ENCODE data around the gene MVD. TPM values are rescaled to one million over a fixed set of nuclear protein-coding genes. Genes with fewer than 3 reads are reported as not detected.
A peak's percentile ranks its signal among the peaks of the same experiment; 100 is the strongest.
"Not testable (repeated sequence)": the region's sequence is repeated elsewhere in the genome, so short reads cannot be mapped to it uniquely, and the experiment has no call there.

The MVD gene
- total RNA-seq, 1 donor from 2014 or later, result 102 TPM

DNA sequence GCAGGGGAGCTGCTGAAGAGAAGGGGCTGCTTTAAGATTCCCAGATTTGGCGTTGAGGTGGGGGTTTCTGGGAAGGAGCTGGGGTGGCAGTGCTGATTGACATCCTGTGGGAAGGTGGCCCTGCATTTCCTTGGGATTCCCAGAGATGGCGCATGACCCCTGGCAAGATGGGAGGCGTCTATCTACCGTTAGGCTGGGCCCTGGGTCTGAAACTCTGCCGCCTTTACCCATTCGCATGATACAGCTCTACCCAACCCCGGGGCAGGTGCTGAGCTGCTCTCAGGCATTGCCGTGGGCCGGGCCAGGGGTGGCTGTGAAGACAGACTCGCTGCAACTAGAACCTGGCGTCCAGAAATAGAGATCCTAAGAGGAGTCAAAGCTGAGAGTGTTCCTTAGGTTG lies 9.9 kb upstream of the MVD start:
- TF ChIP-seq, protein P1, sequence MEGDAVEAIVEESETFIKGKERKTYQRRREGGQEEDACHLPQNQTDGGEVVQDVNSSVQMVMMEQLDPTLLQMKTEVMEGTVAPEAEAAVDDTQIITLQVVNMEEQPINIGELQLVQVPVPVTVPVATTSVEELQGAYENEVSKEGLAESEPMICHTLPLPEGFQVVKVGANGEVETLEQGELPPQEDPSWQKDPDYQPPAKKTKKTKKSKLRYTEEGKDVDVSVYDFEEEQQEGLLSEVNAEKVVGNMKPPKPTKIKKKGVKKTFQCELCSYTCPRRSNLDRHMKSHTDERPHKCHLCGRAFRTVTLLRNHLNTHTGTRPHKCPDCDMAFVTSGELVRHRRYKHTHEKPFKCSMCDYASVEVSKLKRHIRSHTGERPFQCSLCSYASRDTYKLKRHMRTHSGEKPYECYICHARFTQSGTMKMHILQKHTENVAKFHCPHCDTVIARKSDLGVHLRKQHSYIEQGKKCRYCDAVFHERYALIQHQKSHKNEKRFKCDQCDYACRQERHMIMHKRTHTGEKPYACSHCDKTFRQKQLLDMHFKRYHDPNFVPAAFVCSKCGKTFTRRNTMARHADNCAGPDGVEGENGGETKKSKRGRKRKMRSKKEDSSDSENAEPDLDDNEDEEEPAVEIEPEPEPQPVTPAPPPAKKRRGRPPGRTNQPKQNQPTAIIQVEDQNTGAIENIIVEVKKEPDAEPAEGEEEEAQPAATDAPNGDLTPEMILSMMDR (IDR thresholded peaks at IDR 0.05; ENCODE audit: insufficient read depth, low read length, poor library complexity, severe bottlenecking), result peak; percentile 44
- Histone ChIP-seq H3K36me3 (ENCODE audit: control insufficient read depth, insufficient read depth, low read length) (no peaks in the 10 kb centered on the region), H3K4me3 (ENCODE audit: low read depth, low read length) (no peak overlapping the region), H3K27me3 (ENCODE audit: control insufficient read depth, insufficient read depth, low read length) (peaks cover under 1% of the 10 kb centered on the region)
- DNase-seq (ENCODE audit: low read depth), result no peak

DNA sequence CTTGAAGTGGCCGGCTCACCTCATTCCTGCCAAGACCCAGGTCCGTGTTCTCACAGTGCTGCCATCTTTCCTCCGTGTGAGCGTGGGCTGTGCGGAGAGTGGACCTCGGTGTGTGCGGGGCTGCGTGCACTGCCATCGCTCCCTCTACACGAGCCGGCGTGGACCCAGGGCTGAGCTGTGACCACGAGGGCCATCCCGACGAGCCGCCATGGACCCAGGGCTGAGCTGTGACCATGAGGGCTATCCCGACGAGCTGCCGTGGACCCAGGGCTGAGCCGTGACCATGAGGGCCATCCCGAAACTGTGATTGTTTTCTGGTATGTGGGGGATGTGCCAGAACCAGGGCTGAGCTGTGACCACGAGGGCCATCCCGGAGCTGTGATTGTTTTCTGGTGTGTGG lies 8.9 kb upstream of the MVD start:
- TF ChIP-seq, protein P1 (IDR thresholded peaks at IDR 0.05; ENCODE audit: insufficient read depth, low read length, poor library complexity, severe bottlenecking), result no peak
- no peaks in the 10 kb centered on the region for H3K27me3 ChIP-seq (ENCODE audit: control insufficient read depth, insufficient read depth, low read length)
- no peaks in the 10 kb centered on the region for H3K36me3 ChIP-seq (ENCODE audit: control insufficient read depth, insufficient read depth, low read length)

DNA sequence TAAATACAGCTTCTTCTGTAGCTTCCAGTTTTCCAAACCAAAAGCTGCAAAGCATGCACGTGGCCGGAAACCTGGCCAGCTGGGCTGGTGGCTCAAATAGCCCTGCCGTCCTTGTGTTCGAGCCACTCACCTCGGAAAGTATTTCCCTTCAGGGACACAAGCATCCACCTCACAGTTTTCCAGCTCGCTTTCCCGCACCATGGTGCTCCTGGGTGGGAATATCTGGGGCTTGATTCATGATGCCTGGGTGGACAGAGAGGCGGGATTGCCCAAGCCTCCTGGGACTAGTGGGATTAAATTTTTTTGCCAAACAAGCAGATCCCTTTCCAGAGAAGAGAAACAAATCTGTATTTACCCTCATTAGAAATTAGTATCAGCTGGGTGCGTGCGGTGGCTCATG lies 7.1 kb upstream of the MVD start:
- H3K4me3 ChIP-seq (ENCODE audit: low read depth, low read length), result no peak overlapping the region
- TF ChIP-seq, protein P1 (IDR thresholded peaks at IDR 0.05; ENCODE audit: insufficient read depth, low read length, poor library complexity, severe bottlenecking), result no peak
- DNase-seq (ENCODE audit: low read depth), result no peak
- H3K27me3 ChIP-seq (ENCODE audit: control insufficient read depth, insufficient read depth, low read length), result no peaks in the 10 kb centered on the region
- no peaks in the 10 kb centered on the region for H3K36me3 ChIP-seq (ENCODE audit: control insufficient read depth, insufficient read depth, low read length)

More for the DNA sequence above, 8.9 kb upstream of the MVD start:
- DNase-seq (ENCODE audit: low read depth), result no peak
- H3K4me3 ChIP-seq (ENCODE audit: low read depth, low read length), result no peak overlapping the region

DNA sequence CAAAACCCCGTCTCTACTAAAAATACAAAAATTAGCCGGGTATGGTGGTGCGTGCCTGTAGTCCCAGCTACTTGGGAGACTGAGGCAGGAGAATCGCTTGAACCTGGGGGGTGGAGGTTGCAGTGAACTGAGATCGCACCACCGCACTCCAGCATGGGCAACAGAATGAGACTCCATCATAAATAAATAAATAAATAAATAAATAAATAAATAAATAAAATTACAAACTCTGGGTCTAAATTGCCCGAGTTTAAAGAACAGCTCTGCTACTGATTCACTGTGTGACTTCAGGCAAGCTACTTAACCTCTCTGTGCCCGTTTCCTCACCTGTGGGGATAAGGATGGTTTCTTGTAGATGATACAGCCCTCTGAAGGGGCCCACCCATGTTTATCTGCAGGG lies 6.6 kb upstream of the MVD start:
- not testable (repeated sequence) for H3K4me3 ChIP-seq (ENCODE audit: low read depth, low read length); DNase-seq (ENCODE audit: low read depth); H3K36me3 ChIP-seq (ENCODE audit: control insufficient read depth, insufficient read depth, low read length); H3K27me3 ChIP-seq (ENCODE audit: control insufficient read depth, insufficient read depth, low read length)

DNA sequence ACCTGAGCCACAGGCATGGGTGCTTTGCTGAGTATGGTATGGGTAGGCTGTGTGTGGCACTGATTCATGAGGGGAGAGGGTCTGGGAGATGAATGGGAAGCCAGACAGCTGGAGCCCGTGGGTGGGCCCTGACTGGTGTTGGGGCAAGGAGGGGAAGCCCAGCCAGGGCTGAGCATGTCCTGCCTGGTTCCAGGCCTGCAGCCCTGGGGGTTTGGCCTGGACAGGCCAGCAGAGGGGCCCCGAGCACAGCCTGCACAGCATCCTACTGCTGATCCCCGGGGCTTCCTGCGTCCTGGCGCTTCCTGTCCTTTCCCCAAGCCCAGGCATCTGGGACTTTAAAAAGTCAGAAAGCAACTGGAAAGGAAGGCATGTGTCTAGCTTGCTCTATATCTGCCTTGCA lies 4.6 kb upstream of the MVD start:
- TF ChIP-seq, protein P1 (IDR thresholded peaks at IDR 0.05; ENCODE audit: insufficient read depth, low read length, poor library complexity, severe bottlenecking), result no peak
- no peak overlapping the region for H3K4me3 ChIP-seq (ENCODE audit: low read depth, low read length)
- H3K27me3 ChIP-seq (ENCODE audit: control insufficient read depth, insufficient read depth, low read length), result no peaks in the 10 kb centered on the region
- DNase-seq (ENCODE audit: low read depth), result no peak
- H3K36me3 ChIP-seq (ENCODE audit: control insufficient read depth, insufficient read depth, low read length), result no peaks in the 10 kb centered on the region

DNA sequence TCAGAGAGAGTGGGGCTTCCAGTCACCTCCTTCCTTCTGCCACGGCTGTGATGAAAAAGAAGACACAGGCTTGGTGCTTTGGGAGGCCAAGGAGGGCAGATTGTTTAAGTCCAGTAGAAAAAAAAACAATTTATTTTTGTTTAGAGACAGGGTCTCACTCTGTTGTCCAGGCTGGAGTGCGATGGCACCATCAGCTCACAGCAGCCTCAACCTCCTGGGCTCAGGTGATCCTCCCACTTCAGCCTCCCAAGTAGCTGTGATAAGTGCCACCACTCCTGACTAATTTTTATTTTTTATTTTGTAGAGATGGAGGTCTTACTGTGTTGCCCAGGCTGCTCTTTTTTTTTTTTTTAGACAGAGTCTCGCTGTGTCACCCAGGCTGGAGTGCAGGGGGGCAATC lies 2.7 kb upstream of the MVD start:
- H3K36me3 ChIP-seq (ENCODE audit: control insufficient read depth, insufficient read depth, low read length), result no peaks in the 10 kb centered on the region
- H3K27me3 ChIP-seq (ENCODE audit: control insufficient read depth, insufficient read depth, low read length), result no peaks in the 10 kb centered on the region
- no peak for DNase-seq (ENCODE audit: low read depth)
- H3K4me3 ChIP-seq (ENCODE audit: low read depth, low read length), result no peak overlapping the region
- TF ChIP-seq, protein P1 (IDR thresholded peaks at IDR 0.05; ENCODE audit: insufficient read depth, low read length, poor library complexity, severe bottlenecking), result no peak
